Dendritic cell treated with granulocyte-macrophage colony-stimulating factor and Interleukin-4, amounts not matched to agents 40 ng/mL and 50 ng/mL, for 4 days (primary cell): Measurements from ENCODE around the gene TTYH2.

Source experiments
- H3K27ac Mint-ChIP-seq: one replicate; pipeline ENCODE4 v1.8.0; 2022; ENCODE audit warnings: mild to moderate bottlenecking, mixed read lengths
- H3K27me3 Mint-ChIP-seq: one replicate; pipeline ENCODE4 v1.8.0; 2022; ENCODE audit warnings: mild to moderate bottlenecking, mixed read lengths
- H3K36me3 Mint-ChIP-seq: one replicate; pipeline ENCODE4 v1.8.0; 2022; ENCODE audit warnings: low read depth, mixed read lengths
- H3K4me1 Mint-ChIP-seq: one replicate; pipeline ENCODE4 v1.8.0; 2022; ENCODE audit warnings: low read depth, mixed read lengths
- H3K4me3 Mint-ChIP-seq: one replicate; pipeline ENCODE4 v1.8.0; 2022; ENCODE audit warnings: mild to moderate bottlenecking, moderate library complexity, mixed read lengths
- H3K9me3 Mint-ChIP-seq: one replicate; pipeline ENCODE4 v1.8.0; 2022; ENCODE audit warnings: mixed read lengths
- intact Hi-C: fragments of 100-400 bp; cut with micrococcal nuclease; formaldehyde crosslinking; loops from one replicate; pipeline ENCODE4 v1.15.0; 2022

The TTYH2 gene

GRCh38 chr17:74214484-74215341 is 1.3 kb downstream of the TTYH2 start:
- H3K27ac Mint-ChIP-seq = peak overlapping the region; percentile 93
- peaks cover 93% of the 10 kb centered on the region for H3K36me3 Mint-ChIP-seq
- intact Hi-C loops = loop anchor here (5.0 kb wide), 2 partner anchors 68 to 148 kb away; partner anchors contain the start of gene BTBD17
- H3K4me1 Mint-ChIP-seq = peaks cover 93% of the 10 kb centered on the region
- no peaks in the 10 kb centered on the region for H3K9me3 Mint-ChIP-seq
- H3K4me3 Mint-ChIP-seq = peak overlapping the region; percentile 99
- H3K27me3 Mint-ChIP-seq = no peaks in the 10 kb centered on the region

GRCh38 chr17:74215342-74215727 is 2.0 kb downstream of the TTYH2 start:
- intact Hi-C loops = no loop called here
- no peaks in the 10 kb centered on the region for H3K27me3 Mint-ChIP-seq
- H3K4me1 Mint-ChIP-seq = peaks cover 92% of the 10 kb centered on the region
- H3K36me3 Mint-ChIP-seq = peaks cover 90% of the 10 kb centered on the region
- H3K27ac Mint-ChIP-seq = peak overlapping the region; percentile 93
- no peaks in the 10 kb centered on the region for H3K9me3 Mint-ChIP-seq
- peak overlapping the region; percentile 99 for H3K4me3 Mint-ChIP-seq

GRCh38 chr17:74216505-74216904 is 3.1 kb downstream of the TTYH2 start:
- Mint-ChIP-seq H3K27me3 (no peaks in the 10 kb centered on the region), H3K27ac (peak overlapping the region; percentile 62), H3K4me3 (no peak overlapping the region), H3K4me1 (peaks cover 81% of the 10 kb centered on the region), H3K36me3 (peaks cover 90% of the 10 kb centered on the region), H3K9me3 (no peaks in the 10 kb centered on the region)
- intact Hi-C loops = no loop called here

GRCh38 chr17:74217037-74217730 is 3.8 kb downstream of the TTYH2 start:
- Mint-ChIP-seq H3K36me3 (peaks cover 90% of the 10 kb centered on the region), H3K4me1 (peaks cover 75% of the 10 kb centered on the region), H3K27ac (peak overlapping the region; percentile 62), H3K9me3 (no peaks in the 10 kb centered on the region), H3K4me3 (no peak overlapping the region), H3K27me3 (no peaks in the 10 kb centered on the region)
- intact Hi-C loops = no loop called here

- H3K27me3 Mint-ChIP-seq = no peaks in the 10 kb centered on the region
- H3K9me3 Mint-ChIP-seq = no peaks in the 10 kb centered on the region
- peak overlapping the region; percentile 62 for H3K27ac Mint-ChIP-seq
- H3K4me1 Mint-ChIP-seq = peaks cover 69% of the 10 kb centered on the region
- intact Hi-C loops = no loop called here
- peaks cover 90% of the 10 kb centered on the region for H3K36me3 Mint-ChIP-seq
- no peak overlapping the region for H3K4me3 Mint-ChIP-seq
These were observed 4.5 kb downstream of the TTYH2 start for GRCh38 chr17:74217888-74218287.

- Mint-ChIP-seq H3K4me3 (no peak overlapping the region), H3K4me1 (peaks cover 68% of the 10 kb centered on the region), H3K27ac (no peak overlapping the region), H3K9me3 (no peaks in the 10 kb centered on the region), H3K36me3 (peaks cover 90% of the 10 kb centered on the region), H3K27me3 (no peaks in the 10 kb centered on the region)
- intact Hi-C loops = no loop called here
These were observed 5.1 kb downstream of the TTYH2 start for GRCh38 chr17:74218436-74218835.

GRCh38 chr17:74219576-74220133 is 6.3 kb downstream of the TTYH2 start:
- Mint-ChIP-seq H3K36me3 (peaks cover 90% of the 10 kb centered on the region), H3K27me3 (no peaks in the 10 kb centered on the region), H3K9me3 (no peaks in the 10 kb centered on the region), H3K27ac (no peak overlapping the region), H3K4me3 (no peak overlapping the region), H3K4me1 (peaks cover 66% of the 10 kb centered on the region)
- intact Hi-C loops = no loop called here

GRCh38 chr17:74220219-74220618 is 6.8 kb downstream of the TTYH2 start:
- Mint-ChIP-seq H3K4me1 (peaks cover 66% of the 10 kb centered on the region), H3K4me3 (no peak overlapping the region), H3K27ac (no peak overlapping the region), H3K27me3 (no peaks in the 10 kb centered on the region), H3K36me3 (peaks cover 95% of the 10 kb centered on the region), H3K9me3 (no peaks in the 10 kb centered on the region)
- intact Hi-C loops = no loop called here

GRCh38 chr17:74220946-74221818 is 7.8 kb downstream of the TTYH2 start:
- Mint-ChIP-seq H3K27ac (no peak overlapping the region), H3K27me3 (no peaks in the 10 kb centered on the region), H3K4me1 (peaks cover 66% of the 10 kb centered on the region), H3K4me3 (no peak overlapping the region), H3K36me3 (peaks cover 96% of the 10 kb centered on the region), H3K9me3 (no peaks in the 10 kb centered on the region)
- intact Hi-C loops = no loop called here

GRCh38 chr17:74222399-74222798 is 9.0 kb downstream of the TTYH2 start:
- Mint-ChIP-seq H3K4me1 (peaks cover 63% of the 10 kb centered on the region), H3K27me3 (no peaks in the 10 kb centered on the region), H3K36me3 (peaks cover 96% of the 10 kb centered on the region), H3K27ac (no peak overlapping the region), H3K9me3 (no peaks in the 10 kb centered on the region), H3K4me3 (no peak overlapping the region)
- intact Hi-C loops = no loop called here

- H3K27ac Mint-ChIP-seq = no peak overlapping the region
- H3K4me3 Mint-ChIP-seq = no peak overlapping the region
- peaks cover 92% of the 10 kb centered on the region for H3K36me3 Mint-ChIP-seq
- intact Hi-C loops = no loop called here
- no peaks in the 10 kb centered on the region for H3K27me3 Mint-ChIP-seq
- H3K4me1 Mint-ChIP-seq = peaks cover 54% of the 10 kb centered on the region
- H3K9me3 Mint-ChIP-seq = no peaks in the 10 kb centered on the region
These were observed 10.5 kb downstream of the TTYH2 start for GRCh38 chr17:74223901-74224300.

- Mint-ChIP-seq H3K27ac (peak overlapping the region; percentile 23), H3K9me3 (no peaks in the 10 kb centered on the region), H3K27me3 (no peaks in the 10 kb centered on the region), H3K4me1 (peaks cover 43% of the 10 kb centered on the region), H3K4me3 (no peak overlapping the region), H3K36me3 (peaks cover 94% of the 10 kb centered on the region)
- intact Hi-C loops = no loop called here
These were observed 11.8 kb downstream of the TTYH2 start for GRCh38 chr17:74224959-74225725.

- Mint-ChIP-seq H3K4me3 (no peak overlapping the region), H3K4me1 (peaks cover 41% of the 10 kb centered on the region), H3K9me3 (no peaks in the 10 kb centered on the region), H3K36me3 (peaks cover 96% of the 10 kb centered on the region), H3K27me3 (no peaks in the 10 kb centered on the region), H3K27ac (peak overlapping the region; percentile 23)
- intact Hi-C loops = no loop called here
These were observed 12.9 kb downstream of the TTYH2 start for GRCh38 chr17:74226252-74226651.
